Motor neuron (in vitro differentiated cells): ENCODE measurements around the gene PPFIA4. TPM values are rescaled to one million over a fixed set of nuclear protein-coding genes. Genes with fewer than 3 reads are reported as not detected.

ENCODE experiments used
- ATAC-seq, 8 experiments: fragments of 200-7000 bp; cut with Tn5 transposase; replicated peaks in 6 of 8; 2 replicates each; pipeline ENCODE4 v1.8.0; 2021; ENCODE audit warnings: mild to moderate bottlenecking in 8 of 8, moderate library complexity in 8 of 8
- H3K27ac ChIP-seq, 2 donors: fragments of 250-450 bp; sonication (Bioruptor Pico); 2 replicates each; pipeline ENCODE4 v1.9.0; 2021; ENCODE audit warnings: antibody characterized with exemption in 2 of 2, mild to moderate bottlenecking in 2 of 2, moderate library complexity in 1 of 2
- H3K4me1 ChIP-seq, 2 donors: fragments of 250-450 bp; sonication (Bioruptor Pico); replicated peaks in 1 of 2; 2 replicates each; pipeline ENCODE4 v1.6.1; 2021; ENCODE audit warnings: antibody characterized with exemption in 2 of 2, mild to moderate bottlenecking in 2 of 2, moderate library complexity in 1 of 2
- H3K4me3 ChIP-seq, 5 donors: fragments of 250-450 bp; sonication (Bioruptor Pico); 2 replicates each; pipeline ENCODE4 v1.9.0; 2021; ENCODE audit warnings: antibody characterized with exemption in 5 of 5, mild to moderate bottlenecking in 5 of 5, moderate library complexity in 4 of 5
- WGBS, 10 experiments: fragments of 450-650 bp; shearing (Covaris generic); methylation state at CpG; one replicate each; pipeline ENCODE4 v1.0.0; 2022; 5-methylcytosine and 5-hydroxymethylcytosine counted together
- in situ Hi-C, 9 experiments: fragments of 400-800 bp; cut with MboI; loops; one replicate each; pipeline ENCODE4 v1.15.0; 2021; ENCODE audit warnings: low sequenced_read_pairs in 9 of 9, low pct_unique_long_range_greater_than_20kb in 2 of 9; ENCODE audit not compliant: unreplicated experiment in 9 of 9
- total RNA-seq, 8 experiments: library from RNA; unstranded; fragments of 300-600 nt; gene quantifications; 2 replicates each; pipeline versions ENCODE4 v1.2.3 to v1.2.4, GENCODE V29; 2022

PPFIA4 gene
- total RNA-seq, 8 experiments from 2014 or later: 1.5 to 34.3 (median 10.7) TPM

DNA sequence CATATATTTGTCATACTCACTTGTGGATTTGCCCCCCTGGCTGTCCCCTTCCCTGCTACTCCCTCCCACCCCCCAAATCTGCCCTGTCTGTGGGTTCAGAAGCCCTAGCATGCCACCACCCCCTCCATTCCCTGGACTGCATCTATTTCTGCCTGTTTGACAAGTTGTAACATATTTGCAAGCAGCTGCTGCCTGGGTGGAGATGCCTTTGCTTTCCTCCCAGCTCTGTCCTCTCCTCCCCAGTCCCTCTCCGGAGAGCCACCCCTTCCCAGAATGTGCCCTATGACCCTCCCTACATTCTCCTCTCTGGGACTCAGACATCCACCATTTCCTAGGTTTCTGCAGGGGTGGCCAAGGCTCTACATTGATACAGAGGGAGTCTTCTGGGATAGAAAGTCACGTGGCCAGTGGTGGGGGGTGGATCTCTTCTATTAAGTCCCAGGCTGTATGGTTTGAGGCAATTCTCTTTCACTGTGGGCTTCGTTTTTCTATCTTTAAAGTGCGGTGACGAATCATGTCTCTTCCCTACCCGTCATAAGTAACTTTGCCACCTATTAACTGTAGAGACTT, 65.6 kb downstream of the PPFIA4 start:
- in situ Hi-C loops: no loop called here
- Histone ChIP-seq H3K4me3 (no peak overlapping the region), H3K4me1 (peaks cover 16 to 18% of the 10 kb centered on the region in 2 donors), H3K27ac (no peak overlapping the region)
- 53 to 100% (median 81%) methylated on average over 1 to 6 of the region's 6 CpGs; no CpG with 5 or more reads in 2 of the 10 experiments for WGBS, 10 experiments
- ATAC-seq: peak in 3 of 8 experiments; percentile 13 to 89 (median 85)

DNA sequence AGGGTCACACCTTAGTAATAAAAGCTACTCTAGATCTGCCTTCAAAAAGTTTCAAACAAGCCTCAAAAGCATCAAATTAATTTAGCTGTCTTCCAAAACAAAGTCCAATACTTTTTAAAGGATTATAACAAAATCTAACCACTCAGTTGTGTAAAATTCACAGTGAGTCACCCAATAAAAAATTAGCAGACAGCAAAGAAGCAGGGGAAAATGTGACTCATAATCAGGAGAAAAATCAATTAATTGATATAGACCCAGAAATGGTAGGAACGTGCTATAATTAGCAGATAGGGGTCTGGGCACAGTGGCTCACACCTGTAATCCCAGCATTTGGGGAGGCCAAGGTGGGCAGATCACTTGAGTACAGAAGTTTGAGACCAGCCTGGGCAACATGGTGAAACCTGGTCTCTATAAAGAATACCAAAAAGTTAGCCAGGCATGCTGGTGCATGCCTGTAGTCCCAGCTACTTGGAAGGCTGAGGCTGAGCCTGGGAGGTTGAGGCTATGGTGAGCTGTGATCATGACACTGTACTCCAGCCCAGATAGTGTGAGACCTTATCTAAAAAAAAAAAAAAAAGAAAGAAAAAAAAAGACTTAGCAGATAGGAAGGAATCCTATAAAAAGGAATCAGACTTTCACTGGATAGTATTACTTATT, 67.6 kb downstream of the PPFIA4 start:
- Histone ChIP-seq H3K4me3 (no peak overlapping the region), H3K4me1 (peaks cover 10 to 17% of the 10 kb centered on the region in 2 donors), H3K27ac (no peak overlapping the region)
- in situ Hi-C loops: no loop called here
- 25 to 83% (median 67%) methylated on average over 1 of the region's 1 CpG; no CpG with 5 or more reads in 3 of the 10 experiments for WGBS, 10 experiments
- no peak for ATAC-seq

DNA sequence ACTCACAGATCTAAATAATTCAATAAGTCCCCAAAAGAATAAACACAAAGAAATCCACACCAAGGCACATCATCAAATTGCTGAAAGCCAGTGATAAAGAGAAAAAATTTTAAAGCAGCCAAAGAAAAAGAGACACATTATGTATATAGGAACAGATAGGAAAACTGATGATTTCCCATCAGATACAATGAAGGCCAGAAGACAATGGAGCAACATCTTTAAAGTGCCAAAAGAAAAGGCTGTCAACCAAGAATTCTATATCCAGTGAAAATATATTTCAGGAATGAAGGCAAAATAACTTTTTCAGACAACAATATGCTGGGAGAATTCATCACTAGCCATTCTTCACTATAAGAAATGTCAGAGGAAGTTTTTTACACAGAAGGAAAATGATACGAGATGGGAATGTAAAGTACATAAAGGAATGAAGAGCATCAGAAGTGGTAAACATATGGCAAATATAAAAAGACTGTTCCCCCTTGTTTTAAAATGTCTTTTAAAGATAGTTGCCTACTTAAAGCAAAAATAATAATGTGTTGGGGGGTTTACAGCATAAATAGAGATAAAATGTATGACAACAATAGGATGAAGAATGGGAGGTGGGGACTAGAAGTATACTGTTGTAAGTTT, 68.9 kb downstream of the PPFIA4 start:
- H3K4me3 ChIP-seq: no peak overlapping the region
- H3K27ac ChIP-seq: no peak overlapping the region
- H3K4me1 ChIP-seq: peaks cover 0 to 7% of the 10 kb centered on the region in 2 donors
- 64 to 100% (median 100%) methylated on average over 1 of the region's 1 CpG for WGBS, 10 experiments
- ATAC-seq: no peak
- in situ Hi-C loops: no loop called here

DNA sequence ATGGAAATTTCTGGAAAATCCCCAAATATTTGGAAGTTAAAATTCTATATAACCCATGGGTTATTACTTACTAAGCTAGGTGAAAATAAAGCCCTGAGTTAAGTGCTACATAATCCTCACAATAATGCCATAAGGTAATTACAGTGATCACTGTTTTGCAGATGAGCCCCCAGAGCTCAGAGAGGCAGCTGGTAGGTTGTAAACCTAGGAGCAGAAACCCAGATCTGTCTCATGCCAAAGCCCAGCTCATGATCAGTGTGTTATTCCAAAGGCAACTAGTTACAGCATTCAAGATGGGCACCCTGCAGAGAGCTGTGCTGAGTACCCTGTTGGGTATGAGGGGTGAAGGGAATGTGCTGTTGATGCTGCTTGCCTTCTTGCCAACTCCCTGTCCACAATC, 70.3 kb downstream of the PPFIA4 start:
- in situ Hi-C loops: no loop called here
- no peak overlapping the region for H3K27ac ChIP-seq
- no peaks in the 10 kb centered on the region for H3K4me1 ChIP-seq
- no peak for ATAC-seq
- H3K4me3 ChIP-seq: no peak overlapping the region

DNA sequence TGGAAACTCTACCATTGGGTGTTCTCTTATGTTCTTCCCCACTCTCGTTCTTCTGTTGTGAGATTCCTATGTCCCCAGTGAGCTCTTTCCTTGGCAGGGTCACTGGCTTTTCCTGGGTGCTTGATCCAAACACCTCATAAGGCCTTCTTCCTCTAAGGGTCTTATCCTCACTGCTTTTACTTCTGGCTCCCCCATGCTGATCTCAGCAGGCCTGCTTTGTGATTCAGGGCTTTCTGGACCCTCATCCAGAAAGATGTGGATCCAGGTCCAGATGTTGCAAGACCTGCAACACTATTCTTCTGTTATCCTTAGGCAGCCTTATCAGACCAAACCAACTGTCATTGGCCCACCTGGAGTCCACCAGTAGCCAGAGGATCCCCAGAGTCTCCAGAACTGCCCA, 70.7 kb downstream of the PPFIA4 start:
- Histone ChIP-seq H3K27ac (no peak overlapping the region), H3K4me3 (no peak overlapping the region), H3K4me1 (peaks cover 1 to 4% of the 10 kb centered on the region in 2 donors)
- 11 to 78% (median 50%) methylated on average over 1 of the region's 1 CpG; no CpG with 5 or more reads in 5 of the 10 experiments for WGBS, 10 experiments
- in situ Hi-C loops: no loop called here
- ATAC-seq: no peak

DNA sequence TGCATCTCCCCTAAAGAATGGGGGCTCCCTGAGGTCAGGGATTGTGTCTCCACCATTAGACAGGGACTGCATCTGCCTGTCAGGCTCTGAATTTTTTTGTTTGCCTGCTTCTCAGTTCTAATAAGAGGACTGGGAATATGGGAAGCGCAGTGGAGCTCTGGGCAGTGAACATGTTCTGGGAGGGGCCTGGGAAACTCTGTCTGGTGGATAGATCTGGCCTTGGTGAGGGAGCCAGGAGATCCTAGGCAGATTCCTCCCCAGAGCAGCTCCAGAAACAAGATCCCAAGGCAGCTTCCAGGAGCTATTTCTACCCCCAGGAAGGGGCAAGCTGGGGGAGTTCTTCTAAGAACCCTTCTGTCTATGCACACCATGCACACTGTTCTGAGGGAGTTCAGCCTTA, 72.2 kb downstream of the PPFIA4 start:
- 20 to 100% (median 89%) methylated on average over 1 of the region's 1 CpG; no CpG with 5 or more reads in 5 of the 10 experiments for WGBS, 10 experiments
- in situ Hi-C loops: no loop called here
- Histone ChIP-seq H3K4me1 (peaks cover 9 to 17% of the 10 kb centered on the region in 2 donors), H3K4me3 (no peak overlapping the region), H3K27ac (no peak overlapping the region)
- peak in 1 of 8 experiments; percentile 51 for ATAC-seq

DNA sequence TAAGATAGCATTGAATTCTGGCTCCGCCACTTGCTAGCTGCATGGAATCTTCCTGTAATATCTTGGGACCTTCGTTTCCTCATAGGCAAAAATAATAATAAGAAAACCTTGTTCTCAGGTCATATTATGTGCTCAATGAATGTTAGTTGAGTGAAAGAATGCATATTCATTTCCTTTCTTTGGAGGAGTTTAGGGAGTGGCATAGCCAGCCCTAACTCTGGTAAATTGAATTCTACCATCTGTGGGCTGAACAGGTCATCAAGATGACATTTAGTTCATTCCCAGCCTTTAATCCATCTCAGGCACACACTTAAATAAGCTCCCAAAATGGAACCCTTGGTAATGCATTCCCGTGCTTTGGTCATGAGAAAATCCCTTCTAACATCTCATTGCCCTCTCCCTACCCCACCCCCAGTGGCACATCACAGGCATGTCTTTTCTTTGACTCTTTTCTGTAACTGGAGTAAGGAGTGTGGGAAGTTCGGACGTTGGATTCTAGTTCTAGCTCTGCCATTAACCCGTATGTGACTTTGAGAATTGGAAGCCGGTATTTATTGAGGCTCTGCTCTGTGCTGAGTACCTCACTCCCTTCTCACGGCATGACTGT, 72.7 kb downstream of the PPFIA4 start:
- Histone ChIP-seq H3K4me3 (no peak overlapping the region), H3K27ac (no peak overlapping the region), H3K4me1 (peaks cover 12 to 23% of the 10 kb centered on the region in 2 donors)
- ATAC-seq: peak in 3 of 8 experiments; percentile 18 to 93 (median 56)
- in situ Hi-C loops: no loop called here
- WGBS, 10 experiments: 0 to 93% (median 68%) methylated on average over 1 to 8 of the region's 8 CpGs; no CpG with 5 or more reads in 1 of the 10 experiments

DNA sequence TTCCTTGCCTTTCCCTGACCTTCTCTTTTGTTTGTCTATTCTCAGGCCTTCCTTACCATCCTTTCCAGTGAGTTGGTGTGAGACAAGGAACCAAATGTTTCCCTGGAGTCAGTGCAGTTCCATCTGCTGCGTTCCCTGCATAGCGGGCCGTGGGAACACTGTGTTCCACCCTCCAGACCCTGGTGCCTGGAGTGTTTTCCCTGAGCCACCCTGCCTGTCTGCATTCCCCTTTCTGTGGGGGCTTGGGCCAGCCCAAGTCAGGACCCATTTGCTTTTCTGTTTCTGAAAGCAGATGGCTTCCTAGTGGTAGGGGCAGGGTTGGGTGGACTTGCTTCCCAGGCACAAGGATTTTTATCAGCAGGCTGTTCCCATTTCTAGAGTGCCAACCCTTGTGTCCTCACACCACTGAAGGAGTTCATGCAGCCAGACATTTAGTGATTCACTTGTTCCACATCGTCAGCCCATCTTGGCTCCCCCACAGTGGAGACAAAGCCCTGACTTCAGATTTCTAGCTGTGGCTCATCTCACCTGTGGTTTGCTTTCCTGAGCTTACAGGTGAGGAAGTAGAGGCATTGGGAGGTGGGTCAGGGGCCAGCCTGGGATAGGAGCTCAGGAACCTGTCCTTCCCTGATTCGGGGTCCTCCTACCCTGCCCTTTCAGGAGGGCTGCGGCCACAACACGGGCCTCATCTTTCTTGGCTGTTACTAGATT, 73.7 kb downstream of the PPFIA4 start:
- no peak for ATAC-seq
- 60 to 100% (median 86%) methylated on average over 1 to 6 of the region's 7 CpGs; no CpG with 5 or more reads in 2 of the 10 experiments for WGBS, 10 experiments
- H3K4me3 ChIP-seq: no peak overlapping the region
- in situ Hi-C loops: loop anchor here in 1 of 9 experiments (25.0 kb wide), 1 partner anchor 112 kb away; no protein-coding TSS in a partner anchor
- peaks cover 12 to 25% of the 10 kb centered on the region in 2 donors for H3K4me1 ChIP-seq
- no peak overlapping the region for H3K27ac ChIP-seq

DNA sequence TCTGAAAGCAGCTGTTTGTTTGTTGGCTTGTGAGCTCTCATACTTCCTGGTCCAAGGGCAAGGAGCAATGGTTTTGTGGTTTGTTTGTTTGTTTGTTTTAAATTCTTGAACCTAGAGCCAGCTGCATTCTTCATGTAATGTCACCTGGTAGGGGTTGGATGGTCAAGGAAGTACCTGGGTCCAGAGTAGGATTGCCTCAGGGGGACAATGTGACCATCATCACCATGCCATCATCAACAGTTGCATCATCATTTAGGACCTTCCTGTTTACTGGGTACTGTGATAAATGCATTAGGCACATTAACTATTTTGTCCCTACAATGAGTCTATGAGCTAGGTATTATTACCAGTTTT, 74.2 kb downstream of the PPFIA4 start:
- no peak overlapping the region for H3K4me3 ChIP-seq
- H3K27ac ChIP-seq: no peak overlapping the region
- no peak for ATAC-seq
- in situ Hi-C loops: loop anchor here in 1 of 9 experiments (25.0 kb wide), 1 partner anchor 112 kb away; no protein-coding TSS in a partner anchor
- H3K4me1 ChIP-seq: peaks cover 12 to 25% of the 10 kb centered on the region in 2 donors

DNA sequence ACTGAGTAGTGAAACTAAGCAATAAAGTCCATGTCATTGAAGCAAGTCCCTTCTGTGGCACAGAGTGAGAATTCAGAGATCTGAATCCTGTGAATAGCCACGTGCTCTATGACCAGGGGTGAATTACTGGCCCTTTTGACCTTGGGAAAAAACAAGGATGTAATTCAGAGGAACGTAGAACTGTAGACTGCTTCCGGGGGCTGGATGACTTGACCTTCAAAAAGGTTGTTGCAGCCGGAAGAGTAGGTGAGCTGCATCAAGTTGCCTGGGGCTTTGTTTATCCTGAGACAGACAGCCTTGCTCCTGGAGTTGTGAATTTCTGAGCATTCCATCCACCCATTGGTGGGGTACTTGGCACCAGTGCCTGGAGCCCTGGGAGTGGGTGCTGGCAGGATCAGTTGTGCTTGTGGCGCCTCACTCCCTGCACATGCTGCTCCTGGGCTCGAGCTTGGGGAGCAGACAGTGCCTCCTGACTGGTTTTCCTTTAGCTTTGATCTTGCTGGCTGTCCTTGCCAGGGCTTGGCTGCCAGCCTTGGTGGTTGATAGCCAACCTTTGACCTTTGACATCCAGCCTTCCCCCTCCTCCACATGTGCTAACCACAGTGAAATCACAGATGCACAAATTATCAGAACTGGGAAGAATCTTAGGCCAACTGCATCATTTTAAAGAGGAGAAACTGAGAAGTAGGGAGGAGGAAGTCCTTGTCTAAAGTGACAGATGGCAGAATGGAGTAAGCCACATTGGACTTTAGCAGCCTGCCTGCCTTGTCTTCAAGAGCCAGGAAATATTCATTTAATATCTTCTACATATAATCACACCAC, 75.7 kb downstream of the PPFIA4 start:
- ATAC-seq: no peak
- WGBS, 10 experiments: 0 to 80% (median 56%) methylated on average over 1 to 6 of the region's 6 CpGs; no CpG with 5 or more reads in 1 of the 10 experiments
- in situ Hi-C loops: loop anchor here in 1 of 9 experiments (25.0 kb wide), 1 partner anchor 110 kb away; no protein-coding TSS in a partner anchor
- Histone ChIP-seq H3K4me3 (no peak overlapping the region), H3K4me1 (peaks cover 12 to 25% of the 10 kb centered on the region in 2 donors), H3K27ac (no peak overlapping the region)

DNA sequence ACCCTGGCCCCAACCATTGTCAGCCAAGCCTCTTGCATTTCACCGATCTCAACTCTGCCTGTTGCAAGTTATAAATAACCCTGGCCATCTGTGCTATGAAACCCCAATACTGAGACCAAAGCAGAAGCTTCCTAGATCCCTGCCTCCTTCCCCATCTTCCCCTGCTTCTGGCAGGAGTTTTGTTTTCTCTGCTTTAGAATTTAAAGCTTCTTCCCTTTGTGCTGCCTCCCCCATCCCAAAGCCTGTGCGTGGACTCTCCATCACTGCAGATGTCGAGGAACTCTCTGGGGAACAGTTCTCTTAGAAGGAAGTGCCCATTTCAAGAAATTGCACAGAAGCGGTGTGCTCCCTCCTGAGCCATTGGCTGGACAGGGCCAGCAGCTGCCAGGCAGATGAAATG, 76.9 kb downstream of the PPFIA4 start:
- H3K4me3 ChIP-seq: no peak overlapping the region
- in situ Hi-C loops: loop anchor here in 1 of 9 experiments (25.0 kb wide), 1 partner anchor 109 kb away; no protein-coding TSS in a partner anchor
- no peak overlapping the region for H3K27ac ChIP-seq
- WGBS, 10 experiments: 14 to 80% (median 57%) methylated on average over 1 to 4 of the region's 4 CpGs; no CpG with 5 or more reads in 4 of the 10 experiments
- H3K4me1 ChIP-seq: peaks cover 12 to 25% of the 10 kb centered on the region in 2 donors
- ATAC-seq: peak in 4 of 8 experiments; percentile 26 to 86 (median 72)
